Pancreas (tissue), 10 donors: ENCODE measurements around the gene PAIP2. TPM values are rescaled to one million over a fixed set of nuclear protein-coding genes. Genes with fewer than 3 reads are reported as not detected.

Source experiments
- ATAC-seq, 4 donors: fragments of 200-7000 bp; cut with Tn5 transposase; one replicate each; pipeline versions ENCODE4 v1.8.0 to v1.9.1; 2020; ENCODE audit warnings: mild to moderate bottlenecking in 4 of 4, moderate library complexity in 4 of 4
- DNase-seq, 6 donors: peaks; one replicate each; pipeline ENCODE4 v3.0.0-alpha.2; 2020
- FAIRE-seq: peaks from 2 replicates; lab custom pipeline; 2012; peaks lifted over from hg19 to GRCh38; lab: Jason Lieb, UNC
- H3K27ac ChIP-seq, 4 donors: fragments of 200-600 bp; sonication (generic); 1 replicate in 3 of 4; 2 replicates in 1 of 4; pipeline versions ENCODE4 v1.5.0 to v1.8.0; 2020
- H3K27me3 ChIP-seq, 4 donors: fragments of 200-600 bp; one replicate each; pipeline ENCODE4 v1.8.0; 2021
- H3K36me3 ChIP-seq, 3 donors: fragments of 200-600 bp; sonication (generic) in 1 of 3; one replicate each; pipeline versions ENCODE4 v1.5.0 to v1.8.0; 2020 to 2021
- H3K4me1 ChIP-seq, 3 donors: fragments of 200-600 bp; one replicate each; pipeline ENCODE4 v1.8.0; 2021
- H3K4me3 ChIP-seq, 4 donors: fragments of 200-600 bp; sonication (generic) in 2 of 4; one replicate each; pipeline versions ENCODE4 v1.5.0 to v1.8.0; 2020 to 2021
- H3K9me3 ChIP-seq, 4 donors: fragments of 200-600 bp; one replicate each; pipeline ENCODE4 v1.8.0; 2021
- WGBS, 2 donors: extraction: QIAGEN DNeasy Blood & Tissue Kit; methylation state at CpG; one replicate each; pipeline ENCODE4 v1.1.7; 2013; 5-methylcytosine and 5-hydroxymethylcytosine counted together
- intact Hi-C, 3 donors: fragments of 100-400 bp; cut with DNase I; formaldehyde crosslinking; loops; one replicate each; pipeline versions ENCODE4 v1.11.1 to v1.14.2; 2022
- polyA plus RNA-seq, 2 donors: library from polyadenylated mRNA; stranded (reverse); fragments of 200-250 nt; gene quantifications; one replicate each; pipeline ENCODE4 v1.2.3, GENCODE V29; 2013
- total RNA-seq, 6 donors: library from RNA; stranded (reverse); fragmentation: NEBNext Ultra II Directional in 4 of 6; extraction: Animal tissue kit (Norgen Biotek cat#: 25700) in 4 of 6; gene quantifications; one replicate each; pipeline versions ENCODE4 v1.2.1 to v1.2.4, GENCODE V29; 2021 to 2023
- TF ChIP-seq, protein P1 (sequence below), 4 donors: fragments of 200-600 bp; sonication (generic) in 3 of 4; IDR thresholded peaks; one replicate each; pipeline versions ENCODE4 v1.5.0 to v1.8.0; 2021; ENCODE audit warnings: antibody characterized with exemption in 4 of 4
- donor health status: healthy with polysubstance abuse.
- donor health status: DM: no; HTN: no; CAD: no; lungs with moderate emphysema.
- donor health status: DM: no; HTN: no; CAD: no.
- donor health status: control.
- donor health status: control.
- donor health status: Bipolar disorder and iron deficiency.
- donor health status: DM: yes; HTN: yes; CAD: no.
- donor health status: DM: no; HTN: no; CAD: no.
- donor health status: DM: no; HTN: no; CAD: no.
- donor health status: DM: yes; HTN: yes; CAD: no.

Gene PAIP2
- total and polyA plus RNA-seq, 8 donors, result 18.2 to 57.4 (median 27.3) TPM

DNA sequence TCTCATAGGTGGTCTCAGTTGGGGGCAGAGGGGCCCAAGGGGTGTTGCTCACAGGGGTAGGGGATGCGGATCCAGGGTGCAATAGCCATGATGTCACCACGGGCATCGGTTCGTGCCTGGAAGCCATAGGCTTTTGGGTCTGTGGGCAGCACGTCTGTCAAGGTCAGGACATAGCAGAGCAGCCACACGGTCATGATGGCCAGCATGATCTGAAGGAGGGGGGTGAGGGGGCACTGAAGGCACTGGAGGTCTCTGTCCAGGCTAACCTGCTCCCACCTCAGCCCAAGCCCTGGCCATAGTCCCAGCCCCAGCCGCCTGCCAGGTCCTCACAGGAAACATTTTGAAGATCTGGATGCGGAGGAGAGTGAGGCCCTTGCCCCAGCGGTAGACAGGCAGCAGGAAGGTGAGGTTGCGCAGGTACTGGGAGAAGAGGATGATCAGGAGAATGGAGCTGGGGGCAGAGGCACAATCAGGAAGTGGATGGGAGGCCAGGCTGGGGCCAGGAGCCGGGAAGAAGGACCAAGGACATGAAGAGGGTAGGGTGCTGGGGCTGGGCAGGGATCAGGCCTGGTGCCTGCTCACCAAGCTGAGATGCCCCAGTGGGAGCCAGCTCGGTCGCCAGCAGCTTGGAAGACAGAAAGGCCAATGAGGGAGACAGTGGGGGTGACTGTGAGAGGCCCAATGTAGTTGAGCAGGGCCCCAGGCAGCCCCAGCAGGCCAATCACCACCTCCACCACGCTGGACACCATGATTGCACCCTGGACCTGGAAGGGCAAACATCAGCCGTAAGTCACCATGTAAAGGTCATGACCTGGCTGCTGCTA lies 38.2 kb downstream of the PAIP2 start:
- Histone ChIP-seq H3K27me3 (no peaks in the 10 kb centered on the region), H3K36me3 (no peaks in the 10 kb centered on the region), H3K4me3 (no peak overlapping the region), H3K27ac (no peak overlapping the region), H3K4me1 (peaks cover 0 to 14% (median 2%) of the 10 kb centered on the region in 3 donors), H3K9me3 (no peaks in the 10 kb centered on the region)
- FAIRE-seq (no peak), DNase-seq (peak in 1 of 6 donors; percentile 49), ATAC-seq (no peak)
- 80 to 85% methylated on average over 15 of the region's 15 CpGs for WGBS, 2 donors
- intact Hi-C loops, result no loop called here
- TF ChIP-seq, protein P1, sequence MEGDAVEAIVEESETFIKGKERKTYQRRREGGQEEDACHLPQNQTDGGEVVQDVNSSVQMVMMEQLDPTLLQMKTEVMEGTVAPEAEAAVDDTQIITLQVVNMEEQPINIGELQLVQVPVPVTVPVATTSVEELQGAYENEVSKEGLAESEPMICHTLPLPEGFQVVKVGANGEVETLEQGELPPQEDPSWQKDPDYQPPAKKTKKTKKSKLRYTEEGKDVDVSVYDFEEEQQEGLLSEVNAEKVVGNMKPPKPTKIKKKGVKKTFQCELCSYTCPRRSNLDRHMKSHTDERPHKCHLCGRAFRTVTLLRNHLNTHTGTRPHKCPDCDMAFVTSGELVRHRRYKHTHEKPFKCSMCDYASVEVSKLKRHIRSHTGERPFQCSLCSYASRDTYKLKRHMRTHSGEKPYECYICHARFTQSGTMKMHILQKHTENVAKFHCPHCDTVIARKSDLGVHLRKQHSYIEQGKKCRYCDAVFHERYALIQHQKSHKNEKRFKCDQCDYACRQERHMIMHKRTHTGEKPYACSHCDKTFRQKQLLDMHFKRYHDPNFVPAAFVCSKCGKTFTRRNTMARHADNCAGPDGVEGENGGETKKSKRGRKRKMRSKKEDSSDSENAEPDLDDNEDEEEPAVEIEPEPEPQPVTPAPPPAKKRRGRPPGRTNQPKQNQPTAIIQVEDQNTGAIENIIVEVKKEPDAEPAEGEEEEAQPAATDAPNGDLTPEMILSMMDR (IDR thresholded peaks at IDR 0.05), result no peak

DNA sequence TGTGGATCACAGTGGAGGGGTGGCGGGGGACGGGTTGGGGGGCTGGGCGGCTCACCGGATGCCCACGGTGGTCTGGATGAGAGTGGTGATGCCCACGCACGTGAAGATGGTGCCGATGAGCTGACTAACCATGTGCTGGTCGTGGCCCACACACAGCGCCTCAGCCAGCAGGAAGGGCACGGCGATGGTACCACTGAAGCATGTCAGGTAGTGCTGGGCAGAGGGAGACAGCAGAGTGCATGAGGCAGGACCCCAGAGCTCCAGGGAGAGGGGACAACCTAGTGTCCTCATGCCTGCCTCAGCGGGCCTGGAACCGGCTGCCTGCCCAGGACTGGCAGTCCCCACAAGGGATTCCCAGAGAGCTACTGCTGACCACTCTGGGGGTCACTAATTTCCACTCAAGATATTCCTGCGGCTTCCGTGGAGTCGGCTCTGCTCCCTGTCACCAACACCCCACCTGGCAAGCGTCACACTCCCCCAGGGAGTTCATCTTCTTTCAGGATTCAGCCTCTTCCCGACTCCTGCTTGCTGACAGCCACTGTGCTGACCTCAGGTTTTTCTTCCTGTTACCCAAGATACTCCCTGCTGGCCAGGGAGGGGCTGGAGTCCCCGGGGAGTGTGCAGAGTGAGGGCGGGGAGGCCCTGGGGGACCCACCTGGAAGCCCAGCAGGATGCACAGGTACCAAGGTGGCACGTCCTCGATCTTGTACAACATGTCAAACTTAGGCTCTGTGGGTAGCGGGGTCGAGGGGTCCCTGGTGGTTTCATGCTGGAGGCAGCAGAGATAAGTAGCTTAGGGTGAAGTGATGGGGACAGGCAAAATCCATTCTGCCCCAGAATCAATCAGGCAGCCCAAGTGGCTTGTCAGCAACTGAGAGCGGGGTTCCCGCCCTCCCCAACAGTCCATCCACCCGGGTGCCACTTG lies 40.4 kb downstream of the PAIP2 start:
- H3K4me1 ChIP-seq, result peaks cover 0 to 14% (median 2%) of the 10 kb centered on the region in 3 donors
- TF ChIP-seq, protein P1 (IDR thresholded peaks at IDR 0.05), result no peak
- intact Hi-C loops, result no loop called here
- DNase-seq, result peak in 1 of 6 donors; percentile 58
- no peaks in the 10 kb centered on the region for H3K36me3 ChIP-seq
- H3K27ac ChIP-seq, result peak overlapping the region in 1 of 4 donors; percentile 36
- no peak for ATAC-seq
- 82 to 87% methylated on average over 26 to 28 of the region's 28 CpGs for WGBS, 2 donors
- H3K27me3 ChIP-seq, result no peaks in the 10 kb centered on the region
- H3K9me3 ChIP-seq, result no peaks in the 10 kb centered on the region
- no peak for FAIRE-seq
- H3K4me3 ChIP-seq, result no peak overlapping the region

DNA sequence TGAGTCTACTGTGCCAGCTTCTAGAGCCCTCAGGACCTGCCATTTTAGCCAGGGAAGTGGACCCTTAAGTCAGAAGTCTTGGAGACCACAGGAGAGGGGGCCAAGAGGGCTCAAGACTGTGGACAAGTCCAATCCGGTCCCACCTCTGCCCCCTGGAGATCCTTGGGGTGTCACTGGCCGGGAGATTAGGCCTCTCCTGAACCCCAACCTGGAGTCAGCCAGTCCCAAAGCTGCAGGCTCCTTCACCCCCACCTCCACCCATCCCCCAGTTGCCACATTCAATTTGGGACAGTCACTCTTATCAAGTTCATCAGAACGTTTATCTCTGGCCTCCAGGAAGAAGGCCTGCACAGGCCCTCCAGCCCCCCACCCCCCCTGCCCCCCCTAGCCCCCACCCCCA lies 41.2 kb downstream of the PAIP2 start:
- intact Hi-C loops, result no loop called here
- no peak overlapping the region for H3K4me3 ChIP-seq
- H3K9me3 ChIP-seq, result no peaks in the 10 kb centered on the region
- FAIRE-seq (no peak), DNase-seq (peak in 1 of 6 donors; percentile 20), ATAC-seq (no peak)
- H3K27me3 ChIP-seq, result no peaks in the 10 kb centered on the region
- TF ChIP-seq, protein P1 (IDR thresholded peaks at IDR 0.05), result no peak
- H3K4me1 ChIP-seq, result peaks cover 0 to 14% (median 2%) of the 10 kb centered on the region in 3 donors
- WGBS, 2 donors, result 48 to 52% methylated on average over 3 of the region's 3 CpGs
- H3K27ac ChIP-seq, result peak overlapping the region in 2 of 4 donors; percentile 22 to 36
- no peaks in the 10 kb centered on the region for H3K36me3 ChIP-seq

DNA sequence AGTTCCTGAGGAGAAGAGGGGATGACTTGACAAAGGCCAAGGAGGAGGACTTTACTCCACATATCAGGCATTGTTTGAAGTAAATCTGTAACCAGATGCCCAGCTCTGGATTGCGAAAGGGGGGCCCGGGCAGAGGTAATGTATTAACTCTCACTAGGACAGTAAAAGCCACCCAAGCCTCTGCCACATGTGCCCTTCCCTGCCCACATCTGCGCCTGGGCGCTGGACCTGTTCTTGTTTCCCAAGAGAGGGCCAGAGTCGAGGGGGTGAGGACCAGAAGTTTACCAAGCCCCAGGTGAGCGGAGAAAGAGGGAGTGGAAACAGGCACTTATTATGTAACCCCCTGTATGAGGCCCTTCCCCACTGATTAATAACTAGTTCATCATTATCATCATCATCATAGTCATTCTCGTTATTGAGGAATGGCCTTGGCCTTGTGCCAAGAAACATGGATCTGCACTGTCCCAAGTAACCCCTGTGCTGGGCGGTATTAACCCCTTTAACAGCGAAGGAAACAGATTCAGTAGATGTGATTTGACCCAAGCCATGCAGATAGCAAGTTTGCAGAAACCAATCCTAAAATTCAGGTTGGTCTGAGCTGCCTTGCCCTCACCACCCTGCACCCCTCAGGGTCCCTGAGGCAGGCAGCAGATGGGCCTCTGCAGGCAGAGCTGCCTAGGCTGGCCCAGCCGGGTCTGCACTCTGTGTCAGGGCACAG lies 41.8 kb downstream of the PAIP2 start, which contains the start of gene SLC23A1:
Gene SLC23A1, minus strand, starts transcription at position 23 of the 718 bp plus-strand sequence. CDS start 44 bp downstream, outside the sequence.
- no peak for FAIRE-seq
- TF ChIP-seq, protein P1 (IDR thresholded peaks at IDR 0.05), result no peak

More for the DNA sequence above, 41.8 kb downstream of the PAIP2 start, which contains the start of gene SLC23A1:
- ATAC-seq (peak; percentile 49 to 73 (median 66)), DNase-seq (peak in 3 of 6 donors; percentile 43 to 67 (median 50))
- 37 to 40% methylated on average over 10 of the region's 10 CpGs for WGBS, 2 donors
- Histone ChIP-seq H3K9me3 (no peaks in the 10 kb centered on the region), H3K27ac (peak within 1 kb of the TSS; percentile 25 to 76 (median 34)), H3K4me3 (no peak within 1 kb of the TSS), H3K4me1 (peaks cover 0 to 14% (median 2%) of the 10 kb centered on the region in 3 donors), H3K36me3 (no peaks in the 10 kb centered on the region), H3K27me3 (no peaks in the 10 kb centered on the region)
- intact Hi-C loops, result no loop called here
